CD4-positive, alpha-beta T cell treated with Interferon gamma for 1 hour (primary cell): ENCODE measurements around the gene CPA4.
"Not testable (repeated sequence)": the region's sequence is repeated elsewhere in the genome, so short reads cannot be mapped to it uniquely, and the experiment has no call there.

ENCODE experiments used
- DNase-seq: peaks from one replicate; pipeline ENCODE4 v3.0.0-alpha.2; 2020

Gene CPA4

GRCh38 chr7:130303551-130303950, 10.6 kb downstream of the CPA4 start:
- DNase-seq, result no peak

- no peak for DNase-seq
Observed at GRCh38 chr7:130303982-130304381, 11.0 kb downstream of the CPA4 start.

- no peak for DNase-seq
Observed at GRCh38 chr7:130304878-130305277, 11.9 kb downstream of the CPA4 start.

- DNase-seq, result no peak
Observed at GRCh38 chr7:130305433-130306042, 12.6 kb downstream of the CPA4 start.

- no peak for DNase-seq
Observed at GRCh38 chr7:130309986-130310385, 17.0 kb downstream of the CPA4 start.

- no peak for DNase-seq
Observed at GRCh38 chr7:130314305-130314704, 21.3 kb downstream of the CPA4 start.

GRCh38 chr7:130319541-130319940, 26.6 kb downstream of the CPA4 start:
- DNase-seq, result no peak

- DNase-seq, result not testable (repeated sequence)
Observed at GRCh38 chr7:130321542-130322229, 28.7 kb downstream of the CPA4 start.

GRCh38 chr7:130322615-130323014, 29.7 kb downstream of the CPA4 start:
- DNase-seq, result no peak

GRCh38 chr7:130324306-130324943, 31.5 kb downstream of the CPA4 start:
- DNase-seq, result no peak

- DNase-seq, result no peak
Observed at GRCh38 chr7:130329681-130330080, 36.7 kb downstream of the CPA4 start.

GRCh38 chr7:130332259-130333053, 39.5 kb downstream of the CPA4 start:
- no peak for DNase-seq

- no peak for DNase-seq
Observed at GRCh38 chr7:130333832-130334231, 40.9 kb downstream of the CPA4 start.

- no peak for DNase-seq
Observed at GRCh38 chr7:130334274-130334673, 41.3 kb downstream of the CPA4 start.

GRCh38 chr7:130337410-130337971, 44.5 kb downstream of the CPA4 start:
- no peak for DNase-seq

GRCh38 chr7:130338233-130338632, 45.3 kb downstream of the CPA4 start:
- no peak for DNase-seq

- DNase-seq, result no peak
Observed at GRCh38 chr7:130341882-130342281, 48.9 kb downstream of the CPA4 start.

- DNase-seq, result no peak
Observed at GRCh38 chr7:130342701-130343380, 49.9 kb downstream of the CPA4 start.

GRCh38 chr7:130344271-130344866, 51.4 kb downstream of the CPA4 start, which contains the start of gene CPA5:
TSS of gene CPA5 (plus strand) at chr7:130344816. CDS start at chr7:130346486, 1,670 bp downstream.
- DNase-seq, result no peak

GRCh38 chr7:130345136-130345535, 52.2 kb downstream of the CPA4 start:
- no peak for DNase-seq

- DNase-seq, result no peak
Observed at GRCh38 chr7:130345725-130346124, 52.8 kb downstream of the CPA4 start.
